Stimulated activated CD4-positive, alpha-beta T cell treated with anti-CD3 and anti-CD28 coated beads, Interleukin-1b, Interleukin-23, amount 100 ng/mL, for 48 hours (primary cell): ENCODE data around the gene DNAH3.
A peak's percentile ranks its signal among the peaks of the same experiment; 100 is the strongest.
"Not testable (repeated sequence)": the region's sequence is repeated elsewhere in the genome, so short reads cannot be mapped to it uniquely, and the experiment has no call there.

Source experiments
- DNase-seq: peaks from one replicate; pipeline ENCODE4 v3.0.0-alpha.2; 2020

DNAH3 gene

DNA sequence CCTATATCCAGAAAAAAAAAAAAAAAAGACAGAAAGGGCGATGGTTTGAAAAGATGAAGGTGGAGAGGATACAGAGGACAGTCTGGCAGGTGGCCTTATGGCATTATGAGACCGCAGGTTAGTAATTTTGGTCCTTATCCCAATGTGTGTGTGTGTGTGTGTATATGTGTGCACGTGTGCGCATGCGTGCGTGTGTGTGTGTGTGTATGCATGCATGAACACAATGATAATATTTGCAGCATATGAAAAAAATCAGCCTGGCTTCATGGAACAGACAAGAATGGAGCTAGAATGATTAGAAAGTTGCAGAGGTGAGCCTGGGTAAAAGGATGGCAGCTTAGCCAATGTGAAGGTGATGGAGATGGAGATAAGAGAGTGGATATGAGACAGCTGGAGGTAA lies 166.6 kb downstream of the DNAH3 start:
- DNase-seq: no peak

DNA sequence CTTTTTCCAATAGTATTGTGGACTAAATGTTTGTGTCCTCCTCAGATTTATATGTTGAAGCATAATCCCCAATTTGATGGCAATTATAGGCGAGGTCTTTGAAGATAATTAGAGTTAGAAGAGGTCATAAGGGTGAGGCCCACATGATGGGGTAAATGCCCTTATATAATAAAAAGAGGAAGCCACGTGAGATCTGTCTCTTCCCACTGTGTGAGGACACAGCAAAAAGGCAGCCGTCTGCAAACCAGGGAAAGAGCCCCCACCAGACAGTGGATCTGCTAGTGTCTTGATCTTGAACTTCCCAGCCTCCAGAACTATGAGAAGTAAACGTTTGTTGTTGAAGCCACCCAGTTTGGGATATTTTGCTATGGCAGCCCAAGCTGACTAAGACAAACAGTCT lies 174.1 kb downstream of the DNAH3 start:
- no peak for DNase-seq

DNA sequence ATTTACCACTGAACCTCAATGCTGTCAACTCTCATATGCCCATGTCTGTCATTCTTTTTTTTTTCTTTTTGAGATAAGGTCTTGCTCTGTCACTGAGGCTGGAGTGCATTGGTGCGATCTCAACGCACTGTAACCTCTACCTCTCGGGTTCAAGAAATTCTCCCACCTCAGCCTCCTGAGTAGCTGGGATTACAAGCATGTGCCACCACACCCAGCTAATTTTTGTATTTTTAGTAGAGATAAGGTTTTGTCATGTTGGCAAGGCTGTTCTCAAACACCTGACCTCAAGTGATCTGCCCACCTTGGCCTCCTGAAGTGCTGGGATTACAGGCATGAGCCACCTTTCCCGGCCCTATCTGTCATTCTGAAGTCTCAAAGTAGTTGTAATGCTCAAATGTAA lies 177.4 kb downstream of the DNAH3 start:
- DNase-seq: not testable (repeated sequence)

DNA sequence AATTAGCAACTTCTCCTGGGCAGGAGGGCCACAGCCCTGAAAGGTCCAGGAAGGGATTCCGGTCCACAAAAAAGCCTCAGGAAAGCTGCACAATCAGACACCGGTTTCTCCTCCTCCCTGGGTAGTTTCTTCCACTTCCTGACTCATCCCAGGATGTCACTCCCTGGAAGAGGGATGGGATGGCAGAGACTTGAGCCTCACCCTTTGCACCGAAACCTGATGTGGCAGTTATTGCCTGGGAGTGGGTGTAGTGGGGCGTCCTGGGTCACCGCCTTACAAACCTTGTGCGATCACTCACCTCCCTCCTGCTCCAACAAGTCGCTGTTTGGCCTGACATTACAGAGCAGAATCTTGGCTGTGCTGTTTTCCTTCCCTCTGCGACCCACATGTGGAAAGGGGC lies 179.2 kb downstream of the DNAH3 start:
- no peak for DNase-seq

DNA sequence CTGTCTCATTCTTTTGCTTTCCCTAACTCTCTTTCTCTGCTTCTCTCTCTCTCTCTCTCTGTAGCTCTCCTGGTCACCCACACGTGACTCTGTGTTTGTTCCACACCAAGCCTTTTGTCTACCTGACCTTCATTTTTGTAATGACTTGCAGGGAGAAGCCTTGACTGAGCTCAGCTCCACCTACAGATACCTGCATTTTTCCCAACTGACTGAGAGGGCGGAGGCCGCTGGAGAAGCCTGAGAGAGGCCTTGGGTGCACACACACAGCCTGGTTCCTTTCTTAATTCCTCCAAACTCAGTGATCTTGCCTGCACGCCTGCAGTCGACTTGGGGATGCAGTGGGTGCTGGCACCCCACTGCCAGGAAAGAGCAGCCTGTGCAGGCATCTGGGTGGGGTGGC lies 181.3 kb downstream of the DNAH3 start:
- DNase-seq: no peak

DNA sequence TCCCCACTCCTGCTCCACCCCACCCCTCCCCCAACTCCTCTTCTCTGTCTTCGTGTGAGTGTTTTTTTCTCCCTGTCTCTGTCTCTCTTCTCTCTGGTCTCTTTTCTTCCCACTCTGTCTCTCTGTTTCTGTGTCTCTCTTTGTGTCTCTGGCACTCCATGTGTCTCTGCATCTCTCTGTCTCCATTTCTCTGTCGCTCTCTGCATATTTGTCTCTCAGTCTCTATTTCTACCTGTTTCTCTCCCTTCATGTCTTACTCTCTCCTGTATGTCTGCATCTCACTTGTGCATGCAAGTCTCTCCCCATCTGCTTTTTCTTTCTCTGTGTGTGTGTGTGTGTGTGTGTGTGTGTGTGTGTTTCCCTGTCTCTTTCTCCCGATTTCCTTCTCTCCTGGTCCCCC lies 181.9 kb downstream of the DNAH3 start:
- no peak for DNase-seq

DNA sequence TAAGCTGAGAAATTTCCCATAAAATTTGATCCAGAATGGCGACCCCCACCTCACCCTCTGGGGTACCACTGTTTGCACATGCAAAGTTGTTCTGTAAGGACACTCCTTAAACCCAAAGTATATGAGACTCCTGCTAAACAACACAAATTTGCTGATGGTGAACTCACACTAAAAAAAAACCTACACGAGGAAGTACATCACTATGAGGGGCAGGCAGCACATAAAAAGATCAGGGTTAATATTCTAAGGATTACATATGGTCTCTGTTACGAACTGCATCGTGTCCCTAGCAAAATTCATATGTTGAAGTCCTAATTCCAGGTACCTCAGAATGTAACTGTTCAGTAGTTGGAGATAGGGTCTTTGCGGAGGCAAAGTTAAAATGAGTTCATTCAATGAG lies 189.7 kb downstream of the DNAH3 start:
- no peak for DNase-seq

DNA sequence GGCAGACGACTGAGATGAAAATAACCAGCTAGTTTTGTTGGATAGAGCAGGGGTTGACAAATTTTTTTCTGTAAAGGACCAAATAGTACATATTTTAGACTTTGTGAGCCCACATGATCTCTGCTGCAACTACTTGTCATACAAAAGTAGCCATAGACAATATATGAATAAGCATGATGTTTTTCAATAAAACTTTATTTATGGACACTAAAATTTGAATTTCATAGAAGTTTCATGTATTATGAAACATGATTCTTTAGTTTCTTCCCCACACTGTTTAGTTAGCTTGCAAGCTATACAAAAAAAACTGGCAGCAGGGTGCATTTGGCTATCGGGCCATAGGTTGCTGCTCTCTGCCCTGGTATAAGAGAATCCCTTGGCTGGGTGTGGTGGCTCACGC lies 193.5 kb downstream of the DNAH3 start:
- DNase-seq: no peak

DNA sequence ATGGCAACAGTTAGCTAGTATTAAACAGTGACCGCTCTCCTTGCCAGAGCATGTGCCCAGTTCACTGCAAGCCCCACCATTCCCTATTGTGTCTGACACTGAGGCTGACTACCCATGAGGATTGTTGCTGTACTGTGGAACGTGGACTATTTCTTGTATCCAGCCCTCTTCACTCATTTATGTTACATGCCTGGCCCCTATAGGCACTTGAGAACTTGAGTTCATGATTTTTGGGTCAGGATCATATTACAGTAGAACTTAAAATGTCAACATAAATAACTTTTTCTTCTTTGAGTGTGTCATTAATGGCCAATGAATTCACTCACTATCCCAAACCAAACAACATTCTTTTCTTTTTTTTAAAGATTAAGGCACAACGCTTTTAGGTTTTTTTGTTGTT lies 194.3 kb downstream of the DNAH3 start:
- DNase-seq: no peak

DNA sequence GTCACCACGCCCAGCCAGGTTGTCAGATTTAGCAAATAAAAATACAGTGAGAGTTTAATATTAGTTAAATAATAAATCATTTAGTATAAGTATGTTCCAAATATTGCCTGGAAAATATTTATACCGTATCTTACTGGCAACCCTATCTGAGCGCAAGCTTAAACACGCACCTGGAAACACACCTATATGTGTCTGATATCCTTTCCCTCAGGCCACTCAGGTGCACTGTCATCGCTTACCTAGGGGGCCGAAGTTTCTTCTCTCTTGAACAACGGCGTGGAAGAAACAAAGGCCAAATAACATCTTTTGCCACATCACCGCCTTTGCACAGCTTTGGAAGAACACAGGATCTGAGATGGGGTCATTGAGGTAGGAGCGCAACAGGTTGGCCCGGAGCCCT lies 196.1 kb downstream of the DNAH3 start:
- no peak for DNase-seq

DNA sequence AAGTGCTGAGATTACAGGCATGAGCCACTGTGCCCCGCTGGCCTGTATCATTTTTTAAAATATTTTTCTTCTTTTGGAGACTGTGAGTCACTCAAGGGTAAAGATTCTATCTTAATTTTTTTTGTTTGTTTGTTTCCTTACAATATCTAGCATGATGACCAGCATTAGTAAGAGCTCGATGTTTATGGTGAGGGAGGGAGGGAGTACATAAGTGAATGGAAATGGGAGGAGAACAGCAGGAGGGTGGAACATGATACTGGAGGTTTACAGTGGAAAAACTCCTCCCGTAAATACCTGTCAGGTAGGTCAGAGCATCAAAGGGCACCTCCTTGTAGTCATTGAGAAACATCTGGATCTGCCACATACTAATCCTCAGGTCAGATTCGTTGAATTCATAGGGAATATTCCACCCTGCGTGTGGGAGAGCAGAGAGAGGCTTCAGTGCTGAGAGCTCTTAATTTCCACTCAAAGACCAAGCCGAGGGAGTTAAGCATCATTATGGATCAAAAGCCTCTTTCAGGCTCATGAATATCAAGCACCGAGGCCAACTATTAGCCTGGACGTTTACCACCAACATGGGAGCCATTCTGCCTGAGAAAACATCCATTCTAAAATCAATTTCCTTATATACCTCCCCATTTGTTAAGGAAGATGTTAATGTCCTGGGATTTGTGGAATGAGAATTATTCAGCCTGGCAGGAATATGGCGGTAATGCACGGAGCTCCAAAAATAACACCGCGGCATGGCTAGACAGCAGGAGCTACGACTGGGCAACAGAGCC lies 198.3 kb downstream of the DNAH3 start:
- no peak for DNase-seq

DNA sequence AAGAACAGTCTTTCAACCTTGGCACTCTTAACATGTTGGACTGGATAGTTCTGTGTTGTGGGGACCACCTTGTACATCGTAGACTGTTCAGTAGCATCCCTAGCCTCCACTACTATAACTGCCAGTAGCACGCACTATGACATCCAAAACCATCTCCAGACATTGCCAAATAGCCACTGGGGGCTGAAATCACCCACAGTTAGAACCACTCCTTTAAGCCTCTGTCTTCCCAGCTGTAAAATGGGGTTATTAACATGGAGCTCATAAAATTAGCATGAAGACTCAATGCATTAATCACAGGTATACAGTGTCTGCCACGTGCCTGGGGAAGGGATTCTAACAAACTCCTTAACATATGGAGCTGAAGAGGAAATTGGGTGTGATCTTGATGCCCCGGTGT lies 200.4 kb downstream of the DNAH3 start:
- DNase-seq: no peak

DNA sequence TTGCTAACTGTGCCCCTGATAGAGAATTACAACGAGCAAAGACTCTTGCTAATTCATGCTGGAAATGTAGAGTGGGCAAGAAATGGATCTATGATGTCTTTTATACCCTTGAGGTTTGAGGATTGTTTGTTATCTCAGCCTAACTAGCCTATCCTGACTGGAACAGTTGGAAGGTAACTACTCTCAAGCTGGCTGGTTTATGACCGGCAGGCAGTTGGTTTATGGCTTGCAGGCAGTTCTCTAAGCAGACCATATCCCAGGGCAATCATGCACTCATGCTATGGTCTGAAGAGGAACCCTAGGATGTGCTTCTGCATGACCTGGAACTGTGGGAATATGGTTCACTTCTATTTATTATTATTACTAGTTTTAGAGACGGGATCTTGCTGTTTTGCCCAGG lies 201.0 kb downstream of the DNAH3 start:
- DNase-seq: no peak

DNA sequence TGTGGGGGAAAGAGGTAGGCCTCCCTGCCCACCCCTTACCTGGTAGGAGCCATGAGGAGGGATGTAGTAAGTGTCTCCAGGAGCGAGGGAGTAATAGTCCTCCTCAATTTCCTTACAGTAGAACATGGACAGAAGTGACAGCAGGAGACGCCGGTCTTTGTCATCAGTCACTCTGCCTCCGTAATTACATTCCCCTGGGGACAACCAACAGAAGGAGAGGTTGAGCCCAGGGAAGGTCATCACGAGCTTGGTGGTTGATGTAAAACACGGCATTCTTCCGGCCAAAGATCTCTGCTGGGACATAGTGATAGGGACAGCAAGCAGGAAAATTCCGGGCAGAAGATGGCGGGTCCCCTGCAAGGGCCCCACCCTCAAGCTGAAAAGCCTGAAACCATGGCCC lies 202.2 kb downstream of the DNAH3 start:
- DNase-seq: no peak

DNA sequence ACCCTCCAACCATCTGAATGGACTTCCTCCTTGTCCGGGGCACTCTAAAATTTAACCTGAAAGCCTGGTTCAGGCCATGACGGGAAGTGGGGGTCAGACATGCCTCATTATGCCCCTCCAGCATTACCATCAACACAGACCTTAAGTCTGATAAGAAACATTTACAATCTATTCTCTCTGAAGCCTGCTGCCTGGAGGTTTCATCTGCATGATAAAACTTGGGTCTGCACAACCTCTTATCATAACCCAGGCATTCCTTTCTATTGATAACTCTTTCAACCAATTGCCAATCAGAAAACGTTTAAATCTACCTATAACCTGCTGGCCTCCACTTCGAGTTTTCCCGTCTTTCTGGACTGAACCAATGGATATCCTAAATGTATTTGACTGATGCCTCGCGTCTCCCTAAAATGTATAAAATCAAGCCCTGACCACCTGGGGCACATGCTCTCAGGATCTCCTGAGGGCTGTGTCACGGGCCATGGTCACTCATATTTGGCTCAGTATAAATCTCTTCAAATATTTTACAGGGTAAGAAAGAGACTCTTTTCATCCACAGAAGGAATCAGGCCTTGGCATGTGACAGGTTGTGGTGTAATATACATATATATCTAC lies 204.5 kb downstream of the DNAH3 start:
- no peak for DNase-seq

DNA sequence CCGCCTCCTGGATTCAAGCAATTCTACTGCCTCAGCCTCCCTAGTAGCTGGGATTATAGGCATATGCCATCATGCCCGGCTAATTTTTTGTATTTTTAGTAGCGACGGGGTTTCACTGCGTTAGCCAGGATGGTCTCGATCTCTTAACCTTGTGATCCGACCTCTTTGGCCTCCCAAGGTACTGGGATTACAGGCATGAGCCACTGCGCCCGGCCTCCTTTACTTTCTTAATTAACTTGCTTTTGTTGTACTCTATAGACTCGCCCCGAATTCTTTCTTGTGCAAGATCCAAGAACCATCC lies 205.1 kb downstream of the DNAH3 start:
- not testable (repeated sequence) for DNase-seq

DNA sequence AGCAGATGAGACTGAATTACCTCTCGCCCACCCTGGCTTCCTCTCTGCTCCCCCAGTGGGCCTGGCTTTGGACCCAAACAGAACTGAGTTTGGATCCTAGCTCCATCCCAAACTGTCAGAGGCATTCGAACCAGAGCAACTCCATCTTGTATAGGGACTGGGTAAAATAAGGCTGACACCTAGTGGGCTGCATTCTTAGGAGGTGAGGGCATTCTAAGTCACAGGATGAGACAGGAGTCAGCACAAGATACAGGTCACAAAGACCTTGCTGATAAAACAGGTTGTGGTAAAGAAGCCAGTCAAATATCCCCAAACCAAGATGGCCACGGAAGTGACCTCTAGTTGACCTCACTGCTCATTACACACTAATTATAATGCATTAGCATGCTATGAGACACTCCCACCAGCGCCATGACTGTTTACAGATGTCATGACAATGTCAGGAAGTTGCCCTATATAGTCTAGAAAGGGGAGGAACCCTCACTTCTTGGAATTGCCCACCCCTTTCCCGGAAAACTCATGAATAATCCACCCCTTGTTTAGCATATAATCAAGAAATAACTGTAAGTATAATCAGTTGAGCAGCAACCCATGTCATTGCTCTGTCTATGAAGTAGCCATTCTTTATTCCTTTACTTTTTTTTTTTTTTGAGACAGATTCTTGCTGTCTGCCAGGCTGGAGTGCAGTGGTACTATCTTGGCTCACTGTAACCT lies 205.6 kb downstream of the DNAH3 start:
- DNase-seq: peak; percentile 81

DNA sequence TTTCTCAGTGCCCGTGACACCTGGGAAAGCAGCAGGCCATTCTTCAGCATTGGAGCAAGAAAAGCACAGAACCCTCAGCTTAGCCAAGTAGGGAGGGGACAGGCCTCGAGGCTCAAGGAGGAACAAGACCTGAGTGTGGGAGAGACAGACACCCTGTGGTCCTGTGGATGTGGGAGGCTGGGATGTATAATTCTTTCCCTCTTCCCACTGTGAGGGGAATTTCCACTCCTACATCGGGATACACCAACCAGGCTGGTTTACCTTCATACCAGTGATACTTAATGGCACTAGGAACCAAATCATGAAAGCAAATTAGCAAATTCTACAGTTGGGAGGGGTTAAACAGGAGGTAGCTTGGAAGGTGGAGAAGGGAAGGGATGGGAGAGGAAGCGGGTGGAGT lies 208.4 kb downstream of the DNAH3 start:
- no peak for DNase-seq

DNA sequence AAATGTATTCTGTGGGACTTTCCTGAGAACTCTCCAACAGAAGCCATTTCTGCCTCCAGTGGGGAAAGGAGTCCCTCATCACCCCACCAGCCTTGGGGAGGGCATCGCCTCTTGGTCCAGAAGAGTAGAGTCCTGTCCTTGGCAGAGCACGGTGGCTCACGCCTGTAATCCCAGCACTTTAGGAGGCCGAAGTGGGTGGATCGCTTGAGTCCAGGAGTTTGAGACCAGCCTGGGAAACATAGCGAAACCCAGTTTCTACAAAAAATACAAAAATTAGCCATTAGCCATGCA lies 209.1 kb downstream of the DNAH3 start:
- no peak for DNase-seq

DNA sequence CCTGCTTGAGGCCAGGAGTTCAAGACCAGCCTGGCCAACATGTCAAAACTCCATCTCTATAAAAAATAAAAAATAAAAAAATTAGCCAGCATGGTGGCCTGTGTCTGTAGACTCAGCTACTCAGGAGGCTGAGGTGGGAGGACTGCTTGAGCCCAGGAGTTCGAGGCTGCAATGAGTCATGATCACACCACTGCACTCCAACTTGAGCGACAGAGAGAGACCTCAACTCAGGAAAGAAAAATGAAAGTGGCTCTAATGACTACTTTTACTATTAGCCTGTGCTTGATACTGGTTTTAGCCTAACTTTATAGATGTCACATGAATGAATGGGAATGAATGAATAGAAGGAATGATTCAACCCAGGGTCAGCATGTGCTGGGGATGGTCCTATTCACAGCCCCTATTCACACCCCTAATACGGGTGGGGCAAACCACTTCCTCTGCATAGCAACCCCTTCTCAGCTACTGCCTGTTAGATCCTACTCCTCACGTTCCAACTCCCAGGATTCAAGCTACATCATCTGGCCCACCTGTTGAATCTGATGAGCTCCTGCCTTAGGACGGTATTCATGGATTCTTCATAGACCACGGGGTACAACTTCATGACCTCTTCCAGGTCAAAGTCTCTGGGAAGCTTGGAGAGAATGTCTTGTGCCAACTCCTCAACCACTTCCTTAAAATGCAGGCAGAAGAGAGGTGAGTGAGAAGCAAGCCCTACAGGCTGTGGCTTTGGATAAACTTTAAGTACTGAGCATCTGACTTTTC lies 209.6 kb downstream of the DNAH3 start:
- peak; percentile 33 for DNase-seq

DNA sequence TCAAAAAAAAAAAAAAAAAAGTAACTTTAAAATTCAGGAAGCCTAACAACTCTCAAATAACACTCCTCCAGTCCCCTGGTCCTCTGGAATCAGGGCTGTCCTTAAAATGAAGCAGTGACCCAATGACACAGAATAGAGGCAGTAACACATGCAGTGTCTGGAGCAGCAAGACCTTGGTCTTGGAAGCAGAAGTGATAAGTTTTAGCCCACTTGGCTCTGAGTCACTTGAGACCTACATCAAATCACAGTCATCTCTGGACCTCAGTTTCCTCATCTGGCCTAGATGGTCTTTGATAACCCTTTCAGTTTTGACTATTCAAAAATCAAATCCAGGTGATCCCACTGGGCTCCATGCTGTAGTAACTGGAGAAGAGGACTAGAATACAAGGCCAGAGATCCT lies 211.0 kb downstream of the DNAH3 start:
- no peak for DNase-seq

DNA sequence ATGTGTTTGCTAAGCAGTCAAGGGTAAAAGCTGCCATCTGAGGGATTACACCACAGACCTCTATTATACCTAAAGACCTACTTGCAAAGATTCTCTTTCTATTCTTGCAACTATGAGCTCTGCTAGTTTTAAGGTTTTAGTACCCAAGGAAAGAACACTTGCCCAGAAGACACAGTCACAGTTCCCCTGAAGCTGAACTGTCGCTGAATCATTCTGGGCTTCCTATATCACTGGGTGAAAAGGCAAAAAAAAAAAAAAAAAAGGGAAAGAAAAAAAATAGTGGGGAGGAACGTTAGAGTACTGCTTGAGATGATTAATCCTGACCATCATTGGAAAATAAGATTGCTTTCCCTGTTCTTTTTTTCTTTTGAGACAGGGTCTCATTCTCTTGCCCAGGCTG lies 212.2 kb downstream of the DNAH3 start:
- peak; percentile 43 for DNase-seq

DNA sequence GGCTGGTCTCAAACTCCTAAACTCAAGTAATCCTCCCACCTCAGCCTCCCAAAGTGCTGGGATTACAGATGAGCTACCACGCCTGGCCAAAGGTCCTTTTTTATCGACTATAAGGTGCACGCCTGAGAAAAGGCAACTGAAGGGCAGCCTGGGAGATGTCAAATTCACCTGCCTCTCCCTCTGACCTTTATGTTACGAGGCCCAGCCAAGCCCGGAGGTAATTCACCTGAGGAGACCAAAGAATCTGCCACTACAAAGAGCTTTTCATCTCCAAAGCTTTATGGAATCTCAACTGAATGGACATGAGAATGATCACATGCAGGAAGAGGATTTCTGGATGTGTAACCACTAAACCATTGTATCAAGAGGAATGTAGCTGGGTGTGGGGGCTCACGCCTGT lies 212.9 kb downstream of the DNAH3 start:
- no peak for DNase-seq

DNA sequence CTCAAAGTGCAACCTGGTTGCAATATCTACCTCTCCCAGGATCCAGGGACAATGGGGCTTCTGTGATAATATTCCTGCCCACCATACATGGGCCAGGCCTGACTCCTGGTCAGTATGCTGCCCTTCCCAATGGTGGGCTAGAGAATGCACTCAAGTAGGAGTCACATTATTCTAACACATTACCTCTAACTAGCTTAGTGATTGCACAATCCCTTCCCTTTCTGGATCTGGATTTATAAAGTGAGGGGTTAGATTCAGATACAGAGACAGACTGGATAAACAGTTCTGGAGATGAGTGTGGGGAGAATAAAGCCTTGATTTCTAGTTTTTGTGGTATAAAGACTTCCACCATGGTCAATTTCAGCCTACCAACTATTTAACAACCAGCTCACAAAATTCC lies 217.1 kb downstream of the DNAH3 start:
- no peak for DNase-seq
